OCI-LY3 (cell line): ENCODE results near the gene MATK.

Experiments used
- H2AFZ ChIP-seq: fragments of 200-600, 300-600 bp; shearing (Covaris generic); 2 replicates; pipeline ENCODE4 v1.6.0; 2014; ENCODE audit warnings: antibody characterized with exemption, low read depth, low read length
- H3K27ac ChIP-seq: fragments of 200-600, 300-600 bp; sonication (generic); 2 replicates; pipeline ENCODE4 v1.5.1; 2014; ENCODE audit warnings: mild to moderate bottlenecking, low read length, moderate library complexity, mixed read lengths
- H3K27me3 ChIP-seq: fragments of 200-600, 300-600 bp; sonication (generic); 2 replicates; pipeline ENCODE4 v1.6.1; 2014; ENCODE audit warnings: low read depth, low read length, mixed read lengths
- H3K36me3 ChIP-seq: fragments of 200-600, 300-600 bp; sonication (generic); replicated peaks from 2 replicates; pipeline ENCODE3; 2014; ENCODE audit warnings: low read depth, low read length, mixed read lengths
- H3K4me1 ChIP-seq: fragments of 300-600, 200-600 bp; sonication (generic); 2 replicates; pipeline ENCODE4 v1.6.1; 2014; ENCODE audit warnings: low read length, mixed read lengths
- H3K4me2 ChIP-seq: fragments of 200-600, 300-600 bp; sonication (generic); 2 replicates; pipeline ENCODE4 v1.6.1; 2014; ENCODE audit warnings: low read length, mixed read lengths
- H3K4me3 ChIP-seq: fragments of 300-600, 200-600 bp; sonication (generic); 2 replicates; pipeline ENCODE4 v1.5.1; 2014; ENCODE audit warnings: antibody characterized with exemption, mild to moderate bottlenecking, low read length, moderate library complexity
- H3K79me2 ChIP-seq: fragments of 300-600, 200-600 bp; shearing (Covaris generic); 2 replicates; pipeline ENCODE4 v1.6.1; 2014; ENCODE audit warnings: mild to moderate bottlenecking, low read length, mixed read lengths
- H3K9ac ChIP-seq: fragments of 300-600, 200-600 bp; shearing (Covaris generic); 2 replicates; pipeline ENCODE4 v1.6.0; 2014; ENCODE audit warnings: mild to moderate bottlenecking, low read length, moderate library complexity
- H3K9me3 ChIP-seq: fragments of 200-600, 300-600 bp; shearing (Covaris generic); 2 replicates; pipeline ENCODE4 v1.6.1; 2014; ENCODE audit warnings: low read length, mixed read lengths; ENCODE audit not compliant: insufficient read depth
- H4K20me1 ChIP-seq: fragments of 200-600, 300-600 bp; sonication (generic); 2 replicates; pipeline ENCODE4 v1.6.1; 2016; ENCODE audit warnings: low read length, mixed read lengths; ENCODE audit not compliant: insufficient read depth
- CTCF ChIP-seq: fragments of 200-600, 300-600 bp; sonication (generic); IDR thresholded peaks from 2 replicates; pipeline ENCODE4 v1.5.1; 2014; ENCODE audit warnings: antibody characterized with exemption, low read length, low read depth
- EZH2phosphoT487 ChIP-seq: fragments of 200-600 bp; shearing (Covaris generic); IDR thresholded peaks from 2 replicates; pipeline ENCODE4 v1.6.1; 2018; ENCODE audit warnings: antibody characterized with exemption, mixed run types, low read depth

MATK gene

GRCh38 chr19:3776479-3777040 is 9.6 kb downstream of the MATK start:
- H3K4me2 ChIP-seq = no peak overlapping the region
- H4K20me1 ChIP-seq = no peaks in the 10 kb centered on the region
- TF ChIP-seq EZH2phosphoT487 (no peak), CTCF (no peak)
- no peaks in the 10 kb centered on the region for H3K27me3 ChIP-seq
- H3K9me3 ChIP-seq = peaks cover 7% of the 10 kb centered on the region; the same call in 1 of the 2 replicates
- H3K27ac ChIP-seq = no peak overlapping the region
- H3K4me3 ChIP-seq = no peak overlapping the region
- H3K36me3 ChIP-seq = no peaks in the 10 kb centered on the region
- H3K9ac ChIP-seq = no peak overlapping the region
- no peaks in the 10 kb centered on the region for H3K4me1 ChIP-seq
- no peak overlapping the region for H2AFZ ChIP-seq
- H3K79me2 ChIP-seq = no peaks in the 10 kb centered on the region

GRCh38 chr19:3775831-3776230 is 10.3 kb downstream of the MATK start:
- H3K36me3 ChIP-seq = no peaks in the 10 kb centered on the region
- no peaks in the 10 kb centered on the region for H4K20me1 ChIP-seq
- H3K27me3 ChIP-seq = no peaks in the 10 kb centered on the region
- H3K27ac ChIP-seq = no peak overlapping the region
- TF ChIP-seq EZH2phosphoT487 (no peak), CTCF (no peak)
- no peak overlapping the region for H3K4me3 ChIP-seq
- H3K9me3 ChIP-seq = 0 out of 2 replicates have a peak, but pooled peaks cover under 1% of the 10 kb centered on the region
- no peak overlapping the region for H2AFZ ChIP-seq
- no peaks in the 10 kb centered on the region for H3K4me1 ChIP-seq
- no peaks in the 10 kb centered on the region for H3K79me2 ChIP-seq
- H3K4me2 ChIP-seq = no peak overlapping the region
- H3K9ac ChIP-seq = no peak overlapping the region

DNA sequence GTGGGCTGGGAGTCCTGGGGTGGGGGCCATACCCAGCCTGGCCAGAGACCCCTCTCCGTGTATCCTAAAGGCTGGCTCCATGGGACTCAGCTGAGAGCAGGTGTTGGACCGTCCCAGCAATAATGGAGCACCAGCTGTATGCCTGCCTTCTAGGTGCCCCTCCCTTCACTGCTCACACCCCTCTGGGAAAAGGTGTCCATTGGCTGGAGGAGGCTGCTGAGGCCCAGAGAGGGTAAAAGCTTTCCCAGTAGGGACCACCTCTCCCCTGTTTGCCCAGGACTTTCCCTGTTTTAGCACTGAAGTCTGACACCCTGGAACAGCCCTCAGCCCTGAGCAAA is 10.8 kb downstream of the MATK start:
- Histone ChIP-seq H3K4me3 (no peak overlapping the region), H2AFZ (no peak overlapping the region), H4K20me1 (no peaks in the 10 kb centered on the region), H3K27ac (no peak overlapping the region), H3K9ac (no peak overlapping the region), H3K27me3 (no peaks in the 10 kb centered on the region), H3K79me2 (no peaks in the 10 kb centered on the region), H3K4me2 (no peak overlapping the region), H3K9me3 (no peaks in the 10 kb centered on the region), H3K4me1 (no peaks in the 10 kb centered on the region), H3K36me3 (no peaks in the 10 kb centered on the region)
- TF ChIP-seq CTCF (no peak), EZH2phosphoT487 (no peak)

DNA sequence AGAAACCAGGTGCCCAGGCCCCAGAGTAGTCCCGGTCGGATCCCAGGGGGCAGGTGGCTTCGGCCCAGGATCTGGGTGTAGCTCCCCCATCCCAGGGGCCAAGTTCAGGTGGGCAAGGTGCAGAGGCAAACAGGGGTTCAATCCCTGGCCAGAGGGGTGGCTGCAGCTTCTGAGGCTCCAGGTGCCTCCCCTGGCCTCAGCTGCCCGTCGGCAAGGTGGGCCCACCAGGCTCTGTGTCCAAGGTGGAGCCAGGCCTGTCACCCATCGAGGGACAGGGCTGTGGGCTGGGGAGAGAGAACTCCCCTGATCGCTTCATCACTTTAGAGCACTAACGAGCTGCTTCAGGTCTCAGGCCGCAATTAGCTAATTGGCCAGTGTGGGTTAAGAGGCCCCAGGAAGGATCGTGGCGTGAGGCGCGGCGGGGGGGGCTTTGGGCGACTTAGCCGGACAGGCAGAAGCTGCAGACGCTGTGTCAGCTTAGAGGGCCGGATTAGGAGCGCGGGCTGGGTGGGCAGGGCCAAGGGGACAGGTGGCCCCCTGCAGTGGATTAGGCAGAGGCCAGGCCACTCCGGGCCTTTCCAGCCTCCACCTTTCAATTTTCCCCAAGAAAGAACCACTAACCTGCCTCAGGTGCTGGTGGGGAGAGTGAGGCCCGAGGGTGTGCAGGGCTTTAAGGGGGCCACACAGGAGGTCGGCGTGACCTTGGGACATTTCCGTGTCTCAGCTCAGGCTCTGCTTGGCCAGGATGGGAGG is 11.4 kb downstream of the MATK start:
- Histone ChIP-seq H3K4me2 (no peak overlapping the region), H3K9me3 (no peaks in the 10 kb centered on the region)

More for the DNA sequence above, 11.4 kb downstream of the MATK start:
- Histone ChIP-seq H3K27me3 (no peaks in the 10 kb centered on the region), H4K20me1 (no peaks in the 10 kb centered on the region), H3K79me2 (no peaks in the 10 kb centered on the region), H3K9ac (no peak overlapping the region), H3K36me3 (no peaks in the 10 kb centered on the region), H3K4me3 (no peak overlapping the region), H3K4me1 (no peaks in the 10 kb centered on the region), H2AFZ (no peak overlapping the region), H3K27ac (no peak overlapping the region)
- TF ChIP-seq EZH2phosphoT487 (no peak), CTCF (no peak)
